Measurements from ENCODE around the gene NPIPA1. TPM values are rescaled to one million over a fixed set of nuclear protein-coding genes. Genes with fewer than 3 reads are reported as not detected.
"Not testable (repeated sequence)": the region's sequence is repeated elsewhere in the genome, so short reads cannot be mapped to it uniquely, and the experiment has no call there.

NPIPA1 gene
- total RNA-seq, 2 experiments from 2014 or later: 66.7 to 124 TPM

DNA sequence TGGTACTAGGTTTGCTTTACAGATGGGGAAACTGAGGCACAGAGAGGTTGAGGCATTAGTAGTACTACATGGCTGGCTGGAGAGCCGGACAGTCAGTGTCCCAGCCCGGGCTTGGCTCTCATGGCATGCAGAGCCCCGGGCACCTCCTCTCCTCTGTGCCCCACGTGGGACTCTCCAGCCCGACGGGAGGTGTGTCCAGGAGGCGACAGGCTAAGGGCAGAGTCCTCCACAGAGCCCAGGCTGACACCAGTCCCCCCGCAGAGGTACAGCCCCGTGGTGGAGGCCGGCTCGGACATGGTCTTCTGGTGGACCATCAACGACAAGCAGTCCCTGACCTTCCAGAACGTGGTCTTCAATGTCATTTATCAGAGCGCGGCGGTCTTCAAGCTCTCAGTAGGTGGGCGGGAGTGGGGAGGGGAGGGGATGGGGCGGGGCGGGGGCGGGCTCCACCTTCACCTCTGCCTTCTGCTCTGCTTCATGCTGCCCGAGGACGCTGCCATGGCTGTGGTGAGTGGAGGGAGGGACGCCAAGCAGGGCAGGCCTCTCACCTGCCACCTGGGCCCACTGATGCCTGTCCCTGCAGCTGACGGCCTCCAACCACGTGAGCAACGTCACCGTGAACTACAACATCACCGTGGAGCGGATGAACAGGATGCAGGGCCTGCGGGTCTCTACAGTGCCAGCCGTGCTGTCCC lies 13.7 kb upstream of the NPIPA1 start:
- H3K4me3 ChIP-seq (ENCODE audit: low read depth, low read length, poor library complexity, severe bottlenecking); H4K20me1 ChIP-seq (ENCODE audit: insufficient read depth, low read length); DNase-seq (ENCODE audit: low spot score); H3K79me2 ChIP-seq (ENCODE audit: insufficient read depth, low read depth, low read length); H3K4me2 ChIP-seq (ENCODE audit: low read length); intact Hi-C loops (cut with micrococcal nuclease; ENCODE audit: unreplicated experiment); H2AFZ ChIP-seq (ENCODE audit: low read length); POLR2A ChIA-PET; H3K36me3 ChIP-seq (ENCODE audit: insufficient read depth, low read length); BruUV-seq (replicated peaks); CTCF ChIA-PET (ENCODE audit: unreplicated experiment); H3K4me1 ChIP-seq (ENCODE audit: insufficient read depth, low read length, poor library complexity, severe bottlenecking); H3K9me3 ChIP-seq (ENCODE audit: low read length); H3K27ac ChIP-seq (ENCODE audit: low read depth, low read length, poor library complexity, severe bottlenecking); H3K9me2 ChIP-seq (ENCODE audit: insufficient read depth, low read length): not testable (repeated sequence)

DNA sequence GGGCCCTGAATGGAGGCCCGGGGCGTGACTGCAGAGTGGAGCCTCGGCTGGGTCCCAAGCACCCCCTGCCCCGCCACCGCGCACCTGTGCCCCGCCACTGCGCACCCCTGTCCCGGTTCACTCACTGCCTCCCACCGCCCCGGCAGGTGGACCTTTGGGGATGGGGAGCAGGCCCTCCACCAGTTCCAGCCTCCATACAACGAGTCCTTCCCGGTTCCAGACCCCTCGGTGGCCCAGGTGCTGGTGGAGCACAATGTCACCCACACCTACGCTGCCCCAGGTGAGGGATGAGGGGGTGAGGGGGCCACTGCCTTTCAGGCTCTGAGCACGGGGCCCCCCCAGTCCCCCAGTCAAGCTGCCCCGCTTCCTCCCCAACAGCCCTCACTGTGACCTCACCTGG lies 12.9 kb upstream of the NPIPA1 start:
- H3K27ac ChIP-seq (ENCODE audit: low read depth, low read length, poor library complexity, severe bottlenecking); H2AFZ ChIP-seq (ENCODE audit: low read length); DNase-seq (ENCODE audit: low spot score); H3K4me3 ChIP-seq (ENCODE audit: low read depth, low read length, poor library complexity, severe bottlenecking); H3K36me3 ChIP-seq (ENCODE audit: insufficient read depth, low read length); intact Hi-C loops (cut with micrococcal nuclease; ENCODE audit: unreplicated experiment); H3K4me1 ChIP-seq (ENCODE audit: insufficient read depth, low read length, poor library complexity, severe bottlenecking); POLR2A ChIA-PET; BruUV-seq (replicated peaks); CTCF ChIA-PET (ENCODE audit: unreplicated experiment); H3K79me2 ChIP-seq (ENCODE audit: insufficient read depth, low read depth, low read length); H4K20me1 ChIP-seq (ENCODE audit: insufficient read depth, low read length); H3K4me2 ChIP-seq (ENCODE audit: low read length); H3K9me2 ChIP-seq (ENCODE audit: insufficient read depth, low read length); H3K9me3 ChIP-seq (ENCODE audit: low read length): not testable (repeated sequence)

DNA sequence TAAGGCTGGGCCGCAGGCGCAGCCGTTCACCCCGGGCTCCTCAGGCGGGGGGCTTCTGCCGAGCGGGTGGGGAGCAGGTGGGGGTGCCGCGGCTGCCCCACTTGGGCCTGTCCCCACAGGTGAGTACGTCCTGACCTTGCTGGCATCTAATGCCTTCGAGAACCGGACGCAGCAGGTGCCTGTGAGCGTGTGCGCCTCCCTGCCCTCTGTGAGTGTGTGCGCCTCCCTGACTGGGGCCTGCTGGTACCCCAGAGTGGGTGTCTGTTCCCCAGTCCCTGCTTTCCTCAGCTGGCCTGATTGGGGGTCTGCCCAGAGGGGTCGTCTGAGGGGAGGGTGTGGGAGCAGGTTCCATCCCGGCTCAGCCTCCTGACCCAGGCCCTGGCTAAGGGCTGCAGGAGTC lies 12.3 kb upstream of the NPIPA1 start:
- POLR2A ChIA-PET; DNase-seq (ENCODE audit: low spot score); H3K9me2 ChIP-seq (ENCODE audit: insufficient read depth, low read length): not testable (repeated sequence)

DNA sequence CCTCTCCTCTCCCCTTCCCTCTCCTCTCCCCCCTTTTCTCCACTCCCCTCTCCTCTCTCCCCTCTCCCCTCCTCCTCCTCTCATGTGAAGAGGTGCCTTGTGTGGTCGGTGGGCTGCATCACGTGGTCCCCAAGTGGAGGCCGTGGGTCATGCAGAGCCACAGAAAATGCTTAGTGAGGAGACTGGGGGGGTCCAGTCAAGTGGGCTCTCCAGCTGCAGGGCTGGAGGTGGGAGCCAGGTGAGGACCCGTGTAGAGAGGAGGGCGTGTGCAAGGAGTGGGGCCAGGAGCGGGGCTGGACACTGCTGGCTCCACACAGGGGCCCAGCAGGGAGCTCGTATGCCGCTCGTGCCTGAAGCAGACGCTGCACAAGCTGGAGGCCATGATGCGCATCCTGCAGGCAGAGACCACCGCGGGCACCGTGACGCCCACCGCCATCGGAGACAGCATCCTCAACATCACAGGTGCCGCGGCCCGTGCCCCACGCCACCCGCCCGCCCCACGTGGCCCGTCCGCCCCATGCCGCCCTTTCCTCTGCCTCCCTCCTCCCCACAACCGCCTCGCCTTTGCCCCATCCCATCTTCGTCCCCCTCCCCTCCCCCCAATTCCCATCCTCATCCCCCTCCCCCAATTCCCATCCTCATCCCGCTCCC lies 9.1 kb upstream of the NPIPA1 start:
- H3K9me2 ChIP-seq (ENCODE audit: insufficient read depth, low read length); H3K4me1 ChIP-seq (ENCODE audit: insufficient read depth, low read length, poor library complexity, severe bottlenecking); H3K4me2 ChIP-seq (ENCODE audit: low read length); CTCF ChIA-PET (ENCODE audit: unreplicated experiment); POLR2A ChIA-PET; H3K79me2 ChIP-seq (ENCODE audit: insufficient read depth, low read depth, low read length); BruUV-seq (replicated peaks); H3K4me3 ChIP-seq (ENCODE audit: low read depth, low read length, poor library complexity, severe bottlenecking); H3K36me3 ChIP-seq (ENCODE audit: insufficient read depth, low read length); H3K9me3 ChIP-seq (ENCODE audit: low read length); H4K20me1 ChIP-seq (ENCODE audit: insufficient read depth, low read length); H3K27ac ChIP-seq (ENCODE audit: low read depth, low read length, poor library complexity, severe bottlenecking); intact Hi-C loops (cut with micrococcal nuclease; ENCODE audit: unreplicated experiment); H2AFZ ChIP-seq (ENCODE audit: low read length): not testable (repeated sequence)
- DNase-seq (ENCODE audit: low spot score): peak; percentile 0

More for the DNA sequence above, 12.3 kb upstream of the NPIPA1 start:
- H3K27ac ChIP-seq (ENCODE audit: low read depth, low read length, poor library complexity, severe bottlenecking); H4K20me1 ChIP-seq (ENCODE audit: insufficient read depth, low read length); H3K4me3 ChIP-seq (ENCODE audit: low read depth, low read length, poor library complexity, severe bottlenecking); CTCF ChIA-PET (ENCODE audit: unreplicated experiment); H3K4me2 ChIP-seq (ENCODE audit: low read length); H3K79me2 ChIP-seq (ENCODE audit: insufficient read depth, low read depth, low read length); H3K36me3 ChIP-seq (ENCODE audit: insufficient read depth, low read length); intact Hi-C loops (cut with micrococcal nuclease; ENCODE audit: unreplicated experiment); H3K4me1 ChIP-seq (ENCODE audit: insufficient read depth, low read length, poor library complexity, severe bottlenecking); H2AFZ ChIP-seq (ENCODE audit: low read length); BruUV-seq (replicated peaks); H3K9me3 ChIP-seq (ENCODE audit: low read length): not testable (repeated sequence)

DNA sequence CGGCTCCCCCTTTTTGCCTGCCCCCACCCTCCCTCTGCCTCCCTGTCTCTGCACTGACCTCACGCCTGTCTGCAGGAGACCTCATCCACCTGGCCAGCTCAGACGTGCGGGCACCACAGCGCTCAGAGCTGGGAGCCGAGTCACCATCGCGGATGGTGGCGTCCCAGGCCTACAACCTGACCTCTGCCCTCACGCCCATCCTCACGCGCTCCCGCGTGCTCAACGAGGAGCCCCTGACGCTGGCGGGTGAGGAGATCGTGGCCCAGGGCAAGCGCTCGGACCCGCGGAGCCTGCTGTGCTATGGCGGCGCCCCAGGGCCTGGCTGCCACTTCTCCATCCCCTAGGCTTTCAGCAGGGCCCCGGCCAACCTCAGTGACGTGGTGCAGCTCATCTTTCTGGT lies 8.1 kb upstream of the NPIPA1 start:
- POLR2A ChIA-PET; DNase-seq (ENCODE audit: low spot score); H2AFZ ChIP-seq (ENCODE audit: low read length); H3K79me2 ChIP-seq (ENCODE audit: insufficient read depth, low read depth, low read length); H4K20me1 ChIP-seq (ENCODE audit: insufficient read depth, low read length); H3K27ac ChIP-seq (ENCODE audit: low read depth, low read length, poor library complexity, severe bottlenecking); CTCF ChIA-PET (ENCODE audit: unreplicated experiment); H3K9me2 ChIP-seq (ENCODE audit: insufficient read depth, low read length); intact Hi-C loops (cut with micrococcal nuclease; ENCODE audit: unreplicated experiment); H3K4me3 ChIP-seq (ENCODE audit: low read depth, low read length, poor library complexity, severe bottlenecking); H3K4me1 ChIP-seq (ENCODE audit: insufficient read depth, low read length, poor library complexity, severe bottlenecking); H3K4me2 ChIP-seq (ENCODE audit: low read length); BruUV-seq (replicated peaks); H3K9me3 ChIP-seq (ENCODE audit: low read length); H3K36me3 ChIP-seq (ENCODE audit: insufficient read depth, low read length): not testable (repeated sequence)

DNA sequence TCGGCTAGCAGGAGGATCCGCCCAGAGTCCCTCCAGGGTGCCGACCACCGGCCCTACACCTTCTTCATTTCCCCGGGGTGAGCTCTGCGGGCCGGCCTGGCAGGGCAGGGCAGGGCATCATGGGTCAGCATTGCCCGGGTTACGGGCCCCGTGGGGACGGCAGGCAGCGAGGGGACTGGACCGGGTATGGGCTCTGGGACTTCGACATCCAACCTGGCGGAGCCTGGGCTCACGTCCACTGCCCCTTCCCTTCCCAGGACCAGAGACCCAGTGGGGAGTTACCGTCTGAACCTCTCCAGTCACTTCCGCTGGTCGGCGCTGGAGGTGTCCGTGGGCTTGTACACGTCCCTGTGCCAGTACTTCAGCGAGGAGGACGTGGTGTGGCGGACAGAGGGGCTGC lies 7.0 kb upstream of the NPIPA1 start:
- H3K9me3 ChIP-seq (ENCODE audit: low read length); H3K4me3 ChIP-seq (ENCODE audit: low read depth, low read length, poor library complexity, severe bottlenecking); H3K79me2 ChIP-seq (ENCODE audit: insufficient read depth, low read depth, low read length); POLR2A ChIA-PET; BruUV-seq (replicated peaks); H3K4me1 ChIP-seq (ENCODE audit: insufficient read depth, low read length, poor library complexity, severe bottlenecking); DNase-seq (ENCODE audit: low spot score); H4K20me1 ChIP-seq (ENCODE audit: insufficient read depth, low read length); intact Hi-C loops (cut with micrococcal nuclease; ENCODE audit: unreplicated experiment); H2AFZ ChIP-seq (ENCODE audit: low read length); CTCF ChIA-PET (ENCODE audit: unreplicated experiment); H3K27ac ChIP-seq (ENCODE audit: low read depth, low read length, poor library complexity, severe bottlenecking); H3K4me2 ChIP-seq (ENCODE audit: low read length); H3K9me2 ChIP-seq (ENCODE audit: insufficient read depth, low read length); H3K36me3 ChIP-seq (ENCODE audit: insufficient read depth, low read length): not testable (repeated sequence)
